Right lobe of liver (tissue), 6 donors: ENCODE measurements around the gene TSGA10IP. TPM values are rescaled to one million over a fixed set of nuclear protein-coding genes. Genes with fewer than 3 reads are reported as not detected.

ENCODE experiments used
- ATAC-seq, 4 donors: fragments of 200-7000 bp; cut with Tn5 transposase; one replicate each; pipeline ENCODE4 v1.9.1; 2020; ENCODE audit warnings: mild to moderate bottlenecking in 4 of 4, moderate library complexity in 4 of 4
- DNase-seq, 3 donors: peaks; one replicate each; pipeline ENCODE4 v3.0.0-alpha.2; 2020
- H3K27ac ChIP-seq, 3 donors: fragments of 200-600 bp; one replicate each; pipeline ENCODE4 v1.8.0; 2022
- H3K27me3 ChIP-seq, 2 donors: fragments of 200-600 bp; one replicate each; pipeline ENCODE4 v1.8.0; 2022
- H3K36me3 ChIP-seq, 4 donors: fragments of 200-600 bp; sonication (generic) in 1 of 4; one replicate each; pipeline versions ENCODE4 v1.5.1 to v1.8.0; 2017 to 2022; ENCODE audit warnings: control low read depth in 1 of 4
- H3K4me1 ChIP-seq, 4 donors: fragments of 200-600 bp; sonication (generic) in 1 of 4; one replicate each; pipeline versions ENCODE4 v1.5.1 to v1.8.0; 2017 to 2022; ENCODE audit warnings: control low read depth in 1 of 4
- H3K4me3 ChIP-seq, 3 donors: fragments of 200-600 bp; one replicate each; pipeline ENCODE4 v1.8.0; 2022
- H3K9me3 ChIP-seq, 4 donors: fragments of 200-600 bp; sonication (generic) in 1 of 4; one replicate each; pipeline versions ENCODE4 v1.5.1 to v1.8.0; 2017 to 2022; ENCODE audit warnings: control low read depth in 1 of 4
- POLR2A ChIP-seq: fragments of 450-650 bp; IDR thresholded peaks from one replicate; pipeline ENCODE4 v1.6.1; 2017; ENCODE audit warnings: antibody characterized with exemption, mild to moderate bottlenecking
- WGBS: methylation state at CpG from one replicate; pipeline ENCODE4 v1.1.6; 2018; ENCODE audit warnings: low coverage, low lambda C conversion rate; ENCODE audit not compliant: insufficient coverage; ENCODE audit errors: missing lambda C conversion rate; 5-methylcytosine and 5-hydroxymethylcytosine counted together
- intact Hi-C, 2 donors: fragments of 100-400 bp; cut with DNase I; formaldehyde crosslinking; loops; one replicate each; pipeline versions ENCODE4 v1.11.2 to v1.14.1; 2022
- total RNA-seq, 6 experiments: library from RNA; depleted of rRNA in 2 of 6; stranded (reverse); fragments of >200 nt in 2 of 6; fragmentation: NEBNext Ultra II Directional in 3 of 6; extraction: Animal tissue kit (Norgen Biotek cat#: 25700) in 3 of 6; gene quantifications; one replicate each; pipeline versions ENCODE4 v1.1.0 to v1.2.4, GENCODE V29; 2016 to 2023
- TF ChIP-seq, protein P1 (sequence below), 4 donors: fragments of 200-600 bp in 3 of 4; fragments of 450-650 bp in 1 of 4; IDR thresholded peaks; one replicate each; pipeline versions ENCODE4 v1.5.1 to v1.8.0; 2016 to 2022; ENCODE audit warnings: antibody characterized with exemption in 4 of 4, mild to moderate bottlenecking in 2 of 4
- donor health status: DM: no; HTN: yes; CAD: no.
- donor health status: DM: no; HTN: no; CAD: no.
- donor health status: DM: no; HTN: no; CAD: no.
- donor health status: DM: no; HTN: yes; CAD: no.
- donor health status: DM: no; HTN: yes; CAD: no.

Gene TSGA10IP
- total RNA-seq, 6 experiments from 2014 or later, result not detected

GRCh38 chr11:65919141-65919572 lies 26.1 kb upstream of the TSGA10IP start, which contains the start of gene DRAP1:
DRAP1 (plus strand) TSS chr11:65919426; CDS start chr11:65919502, 76 bp downstream.
- H3K27me3 ChIP-seq, result no peaks in the 10 kb centered on the region
- DNase-seq (peak; percentile 100), ATAC-seq (peak; percentile 90 to 97 (median 94))
- intact Hi-C loops, result no loop called here
- H3K36me3 ChIP-seq, result peaks cover 0 to 11% (median 3%) of the 10 kb centered on the region in 4 donors
- H3K4me3 ChIP-seq, result peak within 1 kb of the TSS; percentile 98
- WGBS, result 0% methylated on average over 1 of the region's 59 CpGs
- H3K4me1 ChIP-seq, result peaks cover 0 to 21% (median 9%) of the 10 kb centered on the region in 4 donors
- TF ChIP-seq, protein P1, sequence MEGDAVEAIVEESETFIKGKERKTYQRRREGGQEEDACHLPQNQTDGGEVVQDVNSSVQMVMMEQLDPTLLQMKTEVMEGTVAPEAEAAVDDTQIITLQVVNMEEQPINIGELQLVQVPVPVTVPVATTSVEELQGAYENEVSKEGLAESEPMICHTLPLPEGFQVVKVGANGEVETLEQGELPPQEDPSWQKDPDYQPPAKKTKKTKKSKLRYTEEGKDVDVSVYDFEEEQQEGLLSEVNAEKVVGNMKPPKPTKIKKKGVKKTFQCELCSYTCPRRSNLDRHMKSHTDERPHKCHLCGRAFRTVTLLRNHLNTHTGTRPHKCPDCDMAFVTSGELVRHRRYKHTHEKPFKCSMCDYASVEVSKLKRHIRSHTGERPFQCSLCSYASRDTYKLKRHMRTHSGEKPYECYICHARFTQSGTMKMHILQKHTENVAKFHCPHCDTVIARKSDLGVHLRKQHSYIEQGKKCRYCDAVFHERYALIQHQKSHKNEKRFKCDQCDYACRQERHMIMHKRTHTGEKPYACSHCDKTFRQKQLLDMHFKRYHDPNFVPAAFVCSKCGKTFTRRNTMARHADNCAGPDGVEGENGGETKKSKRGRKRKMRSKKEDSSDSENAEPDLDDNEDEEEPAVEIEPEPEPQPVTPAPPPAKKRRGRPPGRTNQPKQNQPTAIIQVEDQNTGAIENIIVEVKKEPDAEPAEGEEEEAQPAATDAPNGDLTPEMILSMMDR (IDR thresholded peaks at IDR 0.05), result peak in 1 of 4 donors; percentile 2
- TF ChIP-seq POLR2A, result peak; percentile 54
- H3K9me3 ChIP-seq, result no peaks in the 10 kb centered on the region
- peak within 1 kb of the TSS; percentile 84 to 90 (median 85) for H3K27ac ChIP-seq

GRCh38 chr11:65919573-65920371 lies 25.5 kb upstream of the TSGA10IP start:
- peak; percentile 56 to 71 (median 60) for DNase-seq
- Histone ChIP-seq H3K9me3 (no peaks in the 10 kb centered on the region), H3K27ac (peak overlapping the region; percentile 60 to 85 (median 78)), H3K36me3 (peaks cover 0 to 11% (median 3%) of the 10 kb centered on the region in 4 donors), H3K27me3 (no peaks in the 10 kb centered on the region), H3K4me1 (peaks cover 0 to 21% (median 9%) of the 10 kb centered on the region in 4 donors), H3K4me3 (peak overlapping the region; percentile 97 to 98 (median 98))
- TF ChIP-seq, protein P1 (IDR thresholded peaks at IDR 0.05), result no peak
- TF ChIP-seq POLR2A, result no peak
- WGBS, result 5% methylated on average over 7 of the region's 60 CpGs
- intact Hi-C loops, result no loop called here
- ATAC-seq, result peak; percentile 27 to 43 (median 41)

GRCh38 chr11:65920372-65920802 lies 24.9 kb upstream of the TSGA10IP start:
- peaks cover 0 to 11% (median 3%) of the 10 kb centered on the region in 4 donors for H3K36me3 ChIP-seq
- TF ChIP-seq, protein P1 (IDR thresholded peaks at IDR 0.05), result no peak
- TF ChIP-seq POLR2A, result no peak
- no peak overlapping the region for H3K27ac ChIP-seq
- intact Hi-C loops, result no loop called here
- H3K4me1 ChIP-seq, result peaks cover 0 to 21% (median 9%) of the 10 kb centered on the region in 4 donors
- ATAC-seq (no peak), DNase-seq (peak in 1 of 3 donors; percentile 44)
- peak overlapping the region; percentile 97 to 98 (median 98) for H3K4me3 ChIP-seq
- 63% methylated on average over 7 of the region's 15 CpGs for WGBS
- H3K9me3 ChIP-seq, result no peaks in the 10 kb centered on the region
- H3K27me3 ChIP-seq, result no peaks in the 10 kb centered on the region

GRCh38 chr11:65921033-65921555 lies 24.2 kb upstream of the TSGA10IP start:
- WGBS, result 100% methylated on average over 4 of the region's 12 CpGs
- intact Hi-C loops, result no loop called here
- Histone ChIP-seq H3K9me3 (no peaks in the 10 kb centered on the region), H3K4me1 (peaks cover 0 to 21% (median 9%) of the 10 kb centered on the region in 4 donors), H3K27ac (no peak overlapping the region), H3K27me3 (no peaks in the 10 kb centered on the region), H3K4me3 (no peak overlapping the region), H3K36me3 (peaks cover 0 to 11% (median 3%) of the 10 kb centered on the region in 4 donors)
- TF ChIP-seq POLR2A, result no peak
- TF ChIP-seq, protein P1 (IDR thresholded peaks at IDR 0.05), result no peak
- no peak for DNase-seq
- ATAC-seq, result no peak
